PC-3 (cell line): ENCODE results near the gene SLC24A5. TPM values are rescaled to one million over a fixed set of nuclear protein-coding genes. Genes with fewer than 3 reads are reported as not detected.

Experiments
- ATAC-seq: fragments of 200-7000 bp; cut with Tn5 transposase; 2 replicates; pipeline ENCODE4 v1.9.1; 2020; ENCODE audit warnings: mild to moderate bottlenecking, moderate library complexity
- BruUV-seq: library from RNA; stranded (reverse); fragments of 400-500 nt; replicated peaks from 2 replicates; lab custom pipeline; 2021; lab: Mats Ljungman, UMichigan
- CTCF ChIA-PET: fragments of 300-600 bp; sonication (Branson Sonifier 250); formaldehyde crosslinking; loops from one replicate; lab custom pipeline; 2022; ENCODE audit warnings: antibody characterized with exemption; lab: Charles Lee
- POLR2A ChIA-PET: fragments of 300-600 bp; sonication (Branson Sonifier 250); formaldehyde crosslinking; loops from one replicate; lab custom pipeline; 2022; ENCODE audit warnings: antibody characterized with exemption; ENCODE audit not compliant: unreplicated experiment; lab: Charles Lee
- DNase-seq: peaks from one replicate; pipeline ENCODE4 v3.0.0-alpha.2; 2015
- H2AFZ ChIP-seq: fragments of 300-600 bp; sonication (generic); 2 replicates; pipeline ENCODE4 v1.6.0; 2016; ENCODE audit warnings: antibody characterized with exemption, low read length
- H3F3A ChIP-seq: fragments of 300-600 bp; sonication (generic); one replicate; pipeline ENCODE4 v1.6.0; 2017; ENCODE audit warnings: antibody characterized with exemption, low read length, control low read depth, mild to moderate bottlenecking; ENCODE audit not compliant: unreplicated experiment
- H3K27ac ChIP-seq: fragments of 300-600 bp; sonication (generic); 2 replicates; pipeline ENCODE4 v1.5.1; 2016; ENCODE audit warnings: mild to moderate bottlenecking, low read length
- H3K27me3 ChIP-seq: fragments of 300-600 bp; sonication (generic); 2 replicates; pipeline ENCODE4 v1.6.1; 2016; ENCODE audit warnings: low read length, mixed read lengths
- H3K36me3 ChIP-seq: fragments of 300-600 bp; sonication (generic); 2 replicates; pipeline ENCODE4 v1.6.1; 2016; ENCODE audit warnings: low read depth, mixed run types, low read length, mixed read lengths
- H3K4me1 ChIP-seq: fragments of 300-600 bp; sonication (generic); 2 replicates; pipeline ENCODE4 v1.5.1; 2016; ENCODE audit warnings: low read length; ENCODE audit not compliant: insufficient read depth
- H3K4me2 ChIP-seq: fragments of 300-600 bp; sonication (generic); 2 replicates; pipeline ENCODE4 v1.6.0; 2016; ENCODE audit warnings: low read length
- H3K4me3 ChIP-seq: fragments of 300-600 bp; sonication (generic); 2 replicates; pipeline ENCODE4 v1.5.1; 2016; ENCODE audit warnings: mild to moderate bottlenecking, low read length, mixed read lengths
- H3K79me2 ChIP-seq: fragments of 300-600 bp; sonication (generic); 2 replicates; pipeline ENCODE4 v1.6.1; 2017; ENCODE audit warnings: low read length, mixed read lengths
- H3K9ac ChIP-seq: fragments of 300-600 bp; sonication (generic); 2 replicates; pipeline ENCODE4 v1.6.0; 2016; ENCODE audit warnings: mild to moderate bottlenecking, low read length
- H3K9me2 ChIP-seq: fragments of 300-600 bp; sonication (generic); replicated peaks from 2 replicates; pipeline ENCODE4 v1.6.1; 2016; ENCODE audit warnings: mixed run types, low read length, mixed read lengths
- H3K9me3 ChIP-seq: fragments of 300-600 bp; sonication (generic); 2 replicates; pipeline ENCODE4 v1.6.1; 2016; ENCODE audit warnings: low read length, mixed read lengths
- H4K20me1 ChIP-seq: fragments of 300-600 bp; sonication (generic); 2 replicates; pipeline ENCODE4 v1.6.1; 2016; ENCODE audit warnings: low read length, mixed read lengths
- CTCF ChIP-seq: fragments of 300-600 bp; sonication (generic); conservative IDR thresholded peaks from 2 replicates; pipeline ENCODE4 v1.5.1; 2017; ENCODE audit warnings: antibody characterized with exemption, low read depth, mild to moderate bottlenecking, low read length
- EZH2 ChIP-seq: fragments of 300-600 bp; sonication (generic); IDR thresholded peaks from one replicate; pipeline ENCODE4 v1.6.1; 2017; ENCODE audit warnings: antibody characterized with exemption, mild to moderate bottlenecking, low read length; ENCODE audit not compliant: unreplicated experiment
- EZH2phosphoT487 ChIP-seq: fragments of 300-600 bp; sonication (generic); IDR thresholded peaks from 2 replicates; pipeline ENCODE4 v1.6.1; 2018; ENCODE audit warnings: mild to moderate bottlenecking, antibody characterized with exemption, low read length, borderline replicate concordance
- intact Hi-C: fragments of 100-400 bp; cut with micrococcal nuclease; formaldehyde crosslinking; loops from 2 replicates; pipeline ENCODE4 v1.9.0; 2023
- total RNA-seq: library from RNA; depleted of rRNA; stranded (reverse); fragments of >200 nt; gene quantifications from 2 replicates; pipeline ENCODE4 v1.2.3, GENCODE V29; 2014

SLC24A5 gene
- total RNA-seq, 1 experiment from 2014 or later: not detected

- ChIA-PET POLR2A (no interaction called here), CTCF (no interaction called here)
- no peak overlapping the region for H3K27ac ChIP-seq
- H3K9me3 ChIP-seq: no peaks in the 10 kb centered on the region
- no peaks in the 10 kb centered on the region for H3K9me2 ChIP-seq
- no peaks in the 10 kb centered on the region for H3K4me1 ChIP-seq
- H3K4me2 ChIP-seq: no peak overlapping the region
- H4K20me1 ChIP-seq: no peaks in the 10 kb centered on the region
- intact Hi-C loops: no loop called here
- no peak overlapping the region for H3K4me3 ChIP-seq
- no peak overlapping the region for H2AFZ ChIP-seq
- H3K9ac ChIP-seq: no peak overlapping the region
- BruUV-seq: no TSS peak
- no peaks in the 10 kb centered on the region for H3F3A ChIP-seq
- H3K27me3 ChIP-seq: no peaks in the 10 kb centered on the region
- no peak for DNase-seq
- H3K79me2 ChIP-seq: peaks cover 16% of the 10 kb centered on the region
- no peak for TF ChIP-seq CTCF
- no peak for TF ChIP-seq EZH2
- no peak for ATAC-seq
- H3K36me3 ChIP-seq: no peaks in the 10 kb centered on the region
Observed at GRCh38 chr15:48168616-48169015, 47.8 kb downstream of the SLC24A5 start.

- ATAC-seq: no peak
- CTCF ChIA-PET: no interaction called here
- H3K79me2 ChIP-seq: peaks cover 27% of the 10 kb centered on the region
- POLR2A ChIA-PET: no interaction called here
- no peaks in the 10 kb centered on the region for H3K4me1 ChIP-seq
- H4K20me1 ChIP-seq: no peaks in the 10 kb centered on the region
- H3K27me3 ChIP-seq: no peaks in the 10 kb centered on the region
- H3K4me3 ChIP-seq: no peak overlapping the region
- no peaks in the 10 kb centered on the region for H3K9me2 ChIP-seq
- no peak overlapping the region for H3K27ac ChIP-seq
- intact Hi-C loops: no loop called here
- no peak overlapping the region for H3K4me2 ChIP-seq
- no peaks in the 10 kb centered on the region for H3K9me3 ChIP-seq
- BruUV-seq: no TSS peak
- no peaks in the 10 kb centered on the region for H3F3A ChIP-seq
- H2AFZ ChIP-seq: no peak overlapping the region
- DNase-seq: no peak
- H3K9ac ChIP-seq: no peak overlapping the region
- no peak for TF ChIP-seq EZH2phosphoT487
- no peak for TF ChIP-seq CTCF
- TF ChIP-seq EZH2: no peak
- no peaks in the 10 kb centered on the region for H3K36me3 ChIP-seq
Observed at GRCh38 chr15:48170981-48171380, 50.2 kb downstream of the SLC24A5 start.

- ATAC-seq (no peak), DNase-seq (no peak)
- POLR2A ChIA-PET: no interaction called here
Observed at GRCh38 chr15:48175126-48175525, 54.3 kb downstream of the SLC24A5 start.

More at GRCh38 chr15:48175126-48175525, 54.3 kb downstream of the SLC24A5 start:
- BruUV-seq: no TSS peak
- Histone ChIP-seq H3K36me3 (no peaks in the 10 kb centered on the region), H3K9me2 (no peaks in the 10 kb centered on the region), H3K9ac (no peak overlapping the region), H3K79me2 (peaks cover 35% of the 10 kb centered on the region), H3K27me3 (no peaks in the 10 kb centered on the region), H3K4me1 (peaks cover 7% of the 10 kb centered on the region; the same call in 1 of the 2 replicates), H3K27ac (no peak overlapping the region), H3K4me3 (no peak overlapping the region), H3K9me3 (no peaks in the 10 kb centered on the region), H3F3A (no peaks in the 10 kb centered on the region), H3K4me2 (no peak overlapping the region), H4K20me1 (no peaks in the 10 kb centered on the region), H2AFZ (no peak overlapping the region)
- intact Hi-C loops: no loop called here
- TF ChIP-seq CTCF (no peak), EZH2 (no peak), EZH2phosphoT487 (no peak)
- CTCF ChIA-PET: no interaction called here
